ENCODE data around the gene KLHL1.

Gene KLHL1

DNA sequence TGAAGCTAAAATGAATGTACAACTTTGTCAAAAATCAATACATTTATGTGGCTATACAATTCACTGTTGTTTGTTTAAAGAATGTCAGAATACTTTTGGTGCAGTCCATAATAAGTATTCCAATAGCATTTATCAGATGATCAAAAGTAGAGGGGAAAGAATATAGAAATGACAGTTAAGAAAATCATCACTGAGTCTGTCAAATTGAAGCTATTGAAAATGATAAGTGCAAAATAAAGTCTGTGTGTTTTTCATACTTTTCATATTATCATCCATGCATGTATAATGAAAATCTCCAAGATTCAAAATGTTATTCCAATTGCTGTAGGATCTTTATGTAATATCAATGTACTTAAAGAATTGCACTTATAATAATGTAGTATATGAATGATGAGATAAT lies 93.9 kb downstream of the KLHL1 start:
- DNase-seq = no peak

DNA sequence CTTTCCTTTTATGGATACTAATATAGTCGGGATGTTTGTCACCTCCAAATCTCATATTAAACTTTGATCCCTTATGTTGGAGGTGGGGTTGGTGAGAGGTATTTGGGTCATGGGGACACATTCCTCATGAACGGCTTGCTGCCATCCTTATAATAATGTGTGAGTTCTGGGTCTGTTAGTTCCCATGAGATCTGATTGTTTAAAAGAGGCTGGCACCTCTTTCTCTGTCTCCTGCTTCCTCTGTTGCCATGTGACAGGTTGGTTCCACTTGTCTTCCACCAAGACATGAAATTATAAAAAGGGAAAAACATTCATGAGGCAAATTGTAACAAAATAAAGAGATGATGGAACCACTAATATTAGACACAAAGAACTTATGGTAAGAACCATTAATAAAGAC lies 108.4 kb downstream of the KLHL1 start:
- no peak for DNase-seq

- DNase-seq = no peak
These were observed 111.2 kb downstream of the KLHL1 start for GRCh38 chr13:69997061-69997460.

DNA sequence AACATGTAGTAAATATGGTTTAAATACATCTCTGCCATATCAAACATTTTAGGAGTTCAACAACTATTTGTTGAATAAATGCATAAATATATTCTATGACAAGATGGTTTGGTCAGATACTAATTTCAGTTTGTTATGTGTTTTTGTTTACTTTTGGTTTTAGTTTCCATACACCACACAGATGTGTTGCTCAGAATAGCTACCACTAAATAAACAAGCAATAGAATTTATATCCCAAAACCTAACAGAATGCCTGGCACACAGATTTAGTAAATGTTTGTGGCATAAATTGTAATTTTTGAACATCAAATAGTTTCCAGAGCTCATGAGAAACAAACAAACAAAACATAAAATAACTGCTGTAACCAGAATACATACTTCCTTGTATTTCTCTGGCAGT lies 127.5 kb downstream of the KLHL1 start:
- no peak for DNase-seq

- no peak for DNase-seq
These were observed 132.8 kb downstream of the KLHL1 start for GRCh38 chr13:69975496-69975895.

DNA sequence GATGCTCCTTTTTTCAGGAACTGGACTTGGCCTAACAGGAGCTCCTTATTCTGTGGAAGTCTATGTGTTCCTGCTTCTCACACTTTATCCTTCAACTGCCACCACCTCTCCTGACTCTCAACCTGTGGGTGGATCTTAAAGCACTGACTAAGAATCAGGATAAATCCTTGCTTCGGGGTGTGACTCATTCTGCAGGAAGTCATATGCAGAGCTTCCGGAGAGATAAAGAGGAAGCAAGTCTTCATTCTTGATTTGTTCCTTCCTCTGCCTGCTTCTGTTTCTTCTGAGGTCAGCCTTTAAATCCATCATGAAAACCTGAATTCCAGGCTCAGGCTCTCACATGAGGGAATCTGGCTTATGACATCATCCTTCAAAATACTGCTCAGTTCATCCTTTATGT lies 137.7 kb downstream of the KLHL1 start:
- DNase-seq = no peak

DNA sequence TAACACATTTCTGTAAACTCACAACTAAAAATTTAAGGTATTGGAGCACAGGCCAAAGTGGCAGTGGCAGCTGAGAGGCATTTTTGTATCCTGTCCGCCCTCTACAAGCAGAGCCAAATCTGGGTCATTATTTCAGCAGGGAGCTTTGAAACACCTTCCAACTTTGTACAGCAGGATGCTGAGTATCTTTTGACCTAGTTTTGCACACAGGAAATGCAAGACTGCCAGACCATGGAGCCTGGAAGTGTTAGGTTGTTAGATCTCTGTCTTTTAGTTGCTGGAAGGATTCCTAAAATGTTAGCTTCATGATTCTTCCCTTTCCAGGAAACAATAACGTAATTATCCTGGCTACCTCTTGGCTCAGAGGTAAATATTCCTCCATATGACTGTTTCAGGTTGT lies 149.2 kb downstream of the KLHL1 start:
- no peak for DNase-seq

DNA sequence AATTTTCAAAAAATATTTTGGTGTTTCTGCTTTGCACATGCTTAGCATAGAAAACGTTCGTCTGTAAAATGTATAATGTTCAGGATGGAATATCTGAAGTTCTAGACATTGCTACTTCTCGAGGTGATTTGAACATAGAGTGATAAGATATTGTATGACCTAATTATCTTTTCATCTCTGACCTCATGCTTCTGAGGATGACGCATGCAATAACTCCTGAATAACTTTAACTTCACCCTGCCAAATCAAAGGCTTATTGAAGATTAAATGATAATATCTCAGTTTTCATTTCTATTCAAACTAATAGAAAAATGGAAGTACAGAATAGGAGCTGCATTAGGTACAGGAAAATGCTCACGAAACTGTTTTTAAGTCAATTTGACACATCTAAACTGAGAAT lies 151.4 kb downstream of the KLHL1 start:
- no peak for DNase-seq

DNA sequence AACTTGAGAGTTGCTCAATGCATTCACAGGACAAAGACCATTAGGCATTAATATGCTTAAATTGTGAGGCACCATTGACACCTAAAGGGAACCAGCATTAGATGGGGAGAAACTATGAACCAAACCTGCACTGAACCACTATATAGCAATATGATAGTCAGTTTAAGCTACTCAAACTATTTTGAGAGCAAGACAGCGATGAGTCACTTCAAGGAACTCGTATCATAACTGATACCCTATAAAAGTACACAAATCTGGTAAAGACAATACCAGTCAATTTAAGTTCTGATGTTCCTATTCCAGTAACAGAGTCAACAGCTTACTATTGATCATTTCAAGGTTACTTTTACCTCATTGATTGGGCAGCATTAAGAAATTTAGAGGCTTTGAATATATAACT lies 151.9 kb downstream of the KLHL1 start:
- no peak for DNase-seq

DNA sequence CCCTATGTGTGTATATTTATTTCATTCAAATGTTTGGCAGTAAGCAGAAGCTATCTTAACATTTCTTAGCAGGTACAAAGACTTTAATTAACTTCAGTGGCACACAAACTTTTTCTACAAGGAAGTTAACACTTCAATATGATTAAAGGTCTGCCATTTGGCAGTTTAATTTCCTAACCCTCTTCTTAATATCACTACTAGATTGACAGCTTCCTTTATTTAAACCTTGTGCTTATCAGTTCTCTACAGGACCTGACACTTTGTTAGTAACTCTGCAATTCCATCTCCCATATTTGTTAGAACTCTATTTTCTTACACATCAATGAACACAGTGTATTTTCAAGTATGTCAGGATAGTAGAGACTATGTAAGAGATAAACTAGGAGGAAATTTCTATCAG lies 153.0 kb downstream of the KLHL1 start:
- DNase-seq = no peak

- no peak for DNase-seq
These were observed 156.8 kb downstream of the KLHL1 start for GRCh38 chr13:69951412-69951811.

DNA sequence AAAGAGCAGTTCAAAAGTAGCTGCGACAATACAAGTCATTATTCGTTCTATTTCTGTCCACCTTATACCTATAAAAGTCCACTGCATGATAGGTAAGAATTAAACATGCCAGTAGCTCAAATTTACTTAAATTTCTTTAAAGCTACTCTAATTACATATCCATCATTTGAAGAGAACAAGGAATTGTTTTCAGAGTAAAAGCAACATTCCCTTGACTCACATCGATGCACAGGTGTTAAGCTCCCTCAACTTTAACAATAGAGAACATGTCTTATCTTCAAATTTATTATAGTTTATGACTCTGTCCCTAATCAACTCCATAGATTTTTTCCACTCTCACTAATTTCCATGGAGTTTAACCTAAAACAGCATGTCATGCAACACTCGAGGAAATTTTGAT lies 158.1 kb downstream of the KLHL1 start:
- no peak for DNase-seq

DNA sequence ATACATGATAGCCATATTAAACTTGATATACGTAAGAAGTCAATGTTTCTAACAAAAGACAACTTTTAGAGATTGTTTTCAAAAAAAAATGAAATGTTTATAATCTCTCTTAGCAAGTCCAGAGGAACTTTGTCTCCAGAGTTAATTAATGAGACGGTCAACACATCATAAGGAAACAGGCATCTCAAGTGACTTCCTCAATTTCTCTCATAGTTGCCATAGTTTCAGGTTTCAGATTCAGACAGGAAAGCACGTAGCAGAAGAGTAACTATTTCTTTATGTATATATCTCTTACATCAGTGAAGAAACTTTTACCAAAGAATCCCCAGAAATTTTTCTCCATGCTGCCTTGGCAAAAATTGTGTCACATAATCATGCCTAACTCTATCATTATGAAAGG lies 160.2 kb downstream of the KLHL1 start:
- no peak for DNase-seq

GRCh38 chr13:69947582-69947981 lies 160.7 kb downstream of the KLHL1 start:
- no peak for DNase-seq

GRCh38 chr13:69946511-69946910 lies 161.7 kb downstream of the KLHL1 start:
- no peak for DNase-seq

DNA sequence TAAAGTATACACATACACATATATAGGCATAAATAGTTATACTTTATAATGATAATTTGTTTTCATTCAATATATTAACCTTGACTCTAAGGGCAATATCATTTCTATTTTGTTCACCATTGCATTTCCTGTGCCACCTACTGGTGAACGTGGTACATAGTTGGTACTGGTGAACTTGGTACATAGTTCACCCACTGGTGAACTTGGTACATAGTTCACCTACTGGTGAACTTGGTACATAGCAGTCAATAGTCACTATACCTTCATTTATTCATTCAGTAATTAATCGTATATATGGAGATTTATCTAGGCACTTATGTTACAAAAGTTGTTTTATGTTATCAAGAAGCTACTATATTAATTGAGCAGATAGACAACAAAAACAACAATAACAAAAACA lies 173.2 kb downstream of the KLHL1 start:
- DNase-seq = no peak

- no peak for DNase-seq
These were observed 180.0 kb downstream of the KLHL1 start for GRCh38 chr13:69928262-69928661.

DNA sequence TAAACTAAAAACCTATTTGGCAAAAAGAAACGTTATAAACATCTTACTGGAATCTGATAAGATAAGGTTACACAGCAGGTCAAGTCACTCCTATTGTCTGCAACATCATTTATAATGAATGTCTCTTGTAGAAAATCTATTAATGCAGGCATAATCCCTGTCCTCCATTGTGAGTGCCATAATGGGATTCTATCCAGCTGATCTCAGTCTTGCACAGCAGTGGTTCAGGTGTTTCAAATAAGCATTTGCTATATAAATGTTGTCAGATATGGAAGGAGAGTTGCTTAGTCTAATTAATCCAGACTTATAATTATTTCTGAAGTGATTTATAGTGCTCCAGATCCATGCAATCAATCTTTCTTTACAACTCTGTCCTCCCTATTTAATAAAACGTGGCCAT lies 187.1 kb downstream of the KLHL1 start:
- DNase-seq = no peak

DNA sequence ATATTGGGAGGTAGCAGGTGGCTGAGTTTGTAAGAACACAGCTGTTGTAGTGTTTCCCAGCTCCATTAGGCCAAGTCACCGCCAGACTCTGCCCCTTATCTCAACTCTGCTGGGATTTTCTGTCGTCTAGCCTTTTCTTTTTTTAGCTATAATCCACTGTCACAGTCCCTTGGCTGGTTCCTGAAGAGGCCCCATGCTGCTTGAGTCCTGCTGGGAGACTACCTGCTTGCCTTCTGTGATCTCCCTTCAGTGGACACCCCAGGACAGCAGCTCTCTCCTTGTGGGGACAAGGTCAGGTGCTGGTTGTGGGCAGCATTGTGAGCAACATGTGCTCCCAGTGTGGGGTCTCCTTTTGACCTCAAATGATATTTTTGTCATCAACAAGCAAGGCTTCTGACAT lies 195.6 kb downstream of the KLHL1 start:
- DNase-seq = no peak

DNA sequence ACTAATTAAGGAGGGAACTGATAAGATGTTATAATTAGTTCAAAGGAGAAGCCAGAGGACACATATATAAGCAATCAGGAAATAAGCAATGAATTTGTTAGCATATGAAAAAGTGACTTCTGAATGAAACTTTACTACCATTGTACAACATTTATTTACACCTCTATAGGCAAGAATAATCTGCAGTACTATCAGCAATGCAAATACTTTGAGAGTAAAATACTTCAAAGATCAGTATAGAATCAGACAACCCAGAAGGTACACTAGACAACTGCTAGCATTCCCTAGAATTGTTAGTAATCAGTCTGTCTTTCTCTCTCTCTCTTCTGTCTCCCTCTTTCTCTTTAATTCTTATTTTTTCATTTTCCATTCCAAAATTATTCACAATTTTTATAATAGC lies 197.5 kb downstream of the KLHL1 start:
- DNase-seq = no peak

- no peak for DNase-seq
These were observed 203.5 kb downstream of the KLHL1 start for GRCh38 chr13:69904784-69905183.

- DNase-seq = no peak
These were observed 205.2 kb downstream of the KLHL1 start for GRCh38 chr13:69903081-69903480.

- DNase-seq = no peak
These were observed 225.8 kb downstream of the KLHL1 start for GRCh38 chr13:69882451-69882850.

DNA sequence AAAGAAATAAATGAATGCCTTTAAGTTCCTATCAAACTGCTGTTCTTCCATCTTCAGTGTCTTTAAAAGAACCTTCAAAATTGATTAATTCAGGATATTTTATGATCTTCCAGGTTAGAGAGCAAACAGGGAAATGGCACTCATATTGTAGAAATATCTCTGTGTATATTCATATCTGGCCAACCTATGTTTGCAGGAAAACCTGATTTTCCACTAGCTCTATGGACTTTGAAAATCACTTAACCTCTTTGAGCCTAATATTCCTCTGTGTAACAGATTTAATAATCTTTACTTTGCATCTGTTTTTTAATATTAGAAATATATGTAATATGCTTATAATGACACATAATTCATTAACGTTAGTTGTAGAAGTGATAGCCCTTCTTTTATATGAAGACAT lies 228.3 kb downstream of the KLHL1 start:
- no peak for DNase-seq

- no peak for DNase-seq
These were observed 235.8 kb downstream of the KLHL1 start for GRCh38 chr13:69872321-69873047.

- no peak for DNase-seq
These were observed 241.7 kb downstream of the KLHL1 start for GRCh38 chr13:69866555-69866954.

All from NCI-H1092 (cell line).